Thyroid gland (tissue), 4 donors: ENCODE measurements around the gene DNASE1L3.

Experiments used
- POLR2A ChIP-seq, 2 donors: fragments of 450-650 bp; IDR thresholded peaks; one replicate each; pipeline ENCODE4 v1.6.1; 2017; ENCODE audit warnings: antibody characterized with exemption in 2 of 2, mild to moderate bottlenecking in 2 of 2, moderate library complexity in 1 of 2
- TF ChIP-seq, protein P1 (sequence below), 6 experiments: fragments of 200-600 bp in 3 of 6; fragments of 450-650 bp in 3 of 6; sonication (generic) in 3 of 6; IDR thresholded peaks; one replicate each; pipeline ENCODE4 v1.5.1; 2016 to 2019; ENCODE audit warnings: antibody characterized with exemption in 6 of 6, mild to moderate bottlenecking in 2 of 6, inconsistent platforms in 1 of 6, moderate library complexity in 1 of 6

DNA sequence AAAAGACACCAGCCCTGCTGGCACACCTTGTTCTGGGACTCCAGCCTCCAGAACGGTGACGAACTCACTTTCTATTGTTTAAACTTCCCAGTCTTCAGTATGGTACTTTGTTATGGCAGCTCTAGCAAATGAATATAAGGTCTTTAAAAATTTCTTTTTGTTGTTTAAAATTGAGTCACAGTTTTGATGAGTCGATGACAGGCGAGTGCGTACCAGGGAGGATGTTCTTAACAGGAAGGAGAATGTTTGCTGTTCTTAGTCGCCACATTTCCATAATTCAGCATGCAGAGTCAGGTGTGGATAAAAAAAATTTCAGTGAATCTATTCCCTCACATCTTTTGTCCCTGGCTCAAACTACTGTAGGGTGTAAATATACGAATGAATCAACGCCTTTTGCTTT lies 12.4 kb downstream of the DNASE1L3 start:
- TF ChIP-seq, protein P1, sequence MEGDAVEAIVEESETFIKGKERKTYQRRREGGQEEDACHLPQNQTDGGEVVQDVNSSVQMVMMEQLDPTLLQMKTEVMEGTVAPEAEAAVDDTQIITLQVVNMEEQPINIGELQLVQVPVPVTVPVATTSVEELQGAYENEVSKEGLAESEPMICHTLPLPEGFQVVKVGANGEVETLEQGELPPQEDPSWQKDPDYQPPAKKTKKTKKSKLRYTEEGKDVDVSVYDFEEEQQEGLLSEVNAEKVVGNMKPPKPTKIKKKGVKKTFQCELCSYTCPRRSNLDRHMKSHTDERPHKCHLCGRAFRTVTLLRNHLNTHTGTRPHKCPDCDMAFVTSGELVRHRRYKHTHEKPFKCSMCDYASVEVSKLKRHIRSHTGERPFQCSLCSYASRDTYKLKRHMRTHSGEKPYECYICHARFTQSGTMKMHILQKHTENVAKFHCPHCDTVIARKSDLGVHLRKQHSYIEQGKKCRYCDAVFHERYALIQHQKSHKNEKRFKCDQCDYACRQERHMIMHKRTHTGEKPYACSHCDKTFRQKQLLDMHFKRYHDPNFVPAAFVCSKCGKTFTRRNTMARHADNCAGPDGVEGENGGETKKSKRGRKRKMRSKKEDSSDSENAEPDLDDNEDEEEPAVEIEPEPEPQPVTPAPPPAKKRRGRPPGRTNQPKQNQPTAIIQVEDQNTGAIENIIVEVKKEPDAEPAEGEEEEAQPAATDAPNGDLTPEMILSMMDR (IDR thresholded peaks at IDR 0.05) = no peak
- no peak for TF ChIP-seq POLR2A (IDR thresholded peaks at IDR 0.05)
